GM23338 (cell line): ENCODE results near the gene MID1IP1. TPM values are rescaled to one million over a fixed set of nuclear protein-coding genes. Genes with fewer than 3 reads are reported as not detected.

Experiments
- ATAC-seq: fragments of 200-7000 bp; cut with Tn5 transposase; 3 replicates; pipeline ENCODE4 v1.9.1; 2020
- DNase-seq: peaks from one replicate; pipeline ENCODE4 v3.0.0-alpha.2; 2015; ENCODE audit warnings: low spot score
- H2AFZ ChIP-seq: fragments of 200-600 bp; sonication (generic); 2 replicates; pipeline ENCODE4 v1.8.0; 2016; ENCODE audit warnings: antibody characterized with exemption, mild to moderate bottlenecking, moderate library complexity
- H3F3A ChIP-seq: fragments of 200-600 bp; sonication (generic); replicated peaks from 2 replicates; pipeline ENCODE4 v1.8.0; 2017; ENCODE audit warnings: antibody characterized with exemption, mixed run types, low read depth
- H3K27ac ChIP-seq: fragments of 200-600 bp; sonication (generic); 2 replicates; pipeline ENCODE4 v1.6.1; 2016; ENCODE audit warnings: low read depth
- H3K27me3 ChIP-seq: fragments of 200-600 bp; sonication (generic); 2 replicates; pipeline ENCODE4 v1.8.0; 2016; ENCODE audit warnings: mild to moderate bottlenecking, mixed run types, moderate library complexity; ENCODE audit not compliant: insufficient read depth
- H3K36me3 ChIP-seq: fragments of 200-600 bp; sonication (generic); 2 replicates; pipeline ENCODE4 v1.8.0; 2016; ENCODE audit warnings: mild to moderate bottlenecking; ENCODE audit not compliant: insufficient read depth
- H3K4me1 ChIP-seq: fragments of 200-600 bp; sonication (generic); 2 replicates; pipeline ENCODE4 v1.8.0; 2016; ENCODE audit warnings: mild to moderate bottlenecking, moderate library complexity; ENCODE audit not compliant: insufficient read depth
- H3K4me2 ChIP-seq: fragments of 200-600 bp; sonication (generic); 2 replicates; pipeline ENCODE4 v1.7.1; 2017; ENCODE audit warnings: mixed run types
- H3K4me3 ChIP-seq: fragments of 200-600 bp; sonication (generic); 2 replicates; pipeline ENCODE4 v1.6.1; 2016; ENCODE audit warnings: mixed run types
- H3K79me2 ChIP-seq: fragments of 200-600 bp; sonication (generic); replicated peaks from 2 replicates; pipeline ENCODE4 v1.8.0; 2017; ENCODE audit warnings: mild to moderate bottlenecking; ENCODE audit not compliant: insufficient read depth
- H3K9me2 ChIP-seq: fragments of 200-600 bp; sonication (generic); 2 replicates; pipeline ENCODE4 v1.8.0; 2017; ENCODE audit not compliant: insufficient read depth
- H4K20me1 ChIP-seq: fragments of 200-600 bp; sonication (generic); replicated peaks from 2 replicates; pipeline ENCODE4 v1.8.0; 2017; ENCODE audit warnings: mild to moderate bottlenecking; ENCODE audit not compliant: insufficient read depth
- H3K27ac Mint-ChIP-seq: 2 replicates; pipeline ENCODE4 v1.8.0; 2020; ENCODE audit warnings: inconsistent platforms, mild to moderate bottlenecking, moderate library complexity, mixed read lengths
- H3K27me3 Mint-ChIP-seq: 3 replicates; pipeline ENCODE4 v1.8.0; 2022; ENCODE audit warnings: low read depth, mild to moderate bottlenecking, moderate library complexity, mixed read lengths, inconsistent platforms; ENCODE audit not compliant: insufficient read depth, poor library complexity
- H3K36me3 Mint-ChIP-seq: 3 replicates; pipeline ENCODE4 v1.8.0; 2021; ENCODE audit warnings: low read depth, mild to moderate bottlenecking, inconsistent platforms, moderate library complexity, mixed read lengths
- H3K4me1 Mint-ChIP-seq: 3 replicates; pipeline ENCODE4 v1.8.0; 2020; ENCODE audit warnings: mild to moderate bottlenecking, inconsistent platforms, mixed read lengths
- H3K4me3 Mint-ChIP-seq: 3 replicates; pipeline ENCODE4 v1.8.0; 2021; ENCODE audit warnings: moderate library complexity, mild to moderate bottlenecking, inconsistent platforms, mixed read lengths
- H3K9me3 Mint-ChIP-seq: 3 replicates; pipeline ENCODE4 v1.8.0; 2020; ENCODE audit warnings: moderate library complexity, mild to moderate bottlenecking, inconsistent platforms, mixed read lengths
- CREB1 ChIP-seq: fragments of 250-450 bp; sonication (Bioruptor Pico); IDR thresholded peaks from 2 replicates; pipeline ENCODE4 v1.5.0; 2020; ENCODE audit warnings: low read depth, mild to moderate bottlenecking, moderate library complexity
- JUNB ChIP-seq: IDR thresholded peaks from one replicate; pipeline ENCODE4 v1.6.1; 2016; ENCODE audit warnings: antibody characterized with exemption; ENCODE audit not compliant: unreplicated experiment
- ZNF331 ChIP-seq: fragments of 250-450 bp; sonication (Bioruptor Pico); IDR thresholded peaks from 2 replicates; pipeline ENCODE4 v1.5.0; 2020; ENCODE audit warnings: low read depth, mild to moderate bottlenecking, moderate library complexity
- polyA plus RNA-seq: library from polyadenylated mRNA; unstranded; fragments of >200 nt; fragmentation: Nextera tagmentation; extraction: Ambion mirVana; gene quantifications from 2 replicates; pipeline ENCODE4 v1.2.1, GENCODE V29; 2016
- total RNA-seq: library from RNA; depleted of rRNA; stranded (reverse); fragments of >200 nt; shearing (Covaris generic); gene quantifications from 2 replicates; pipeline ENCODE4 v1.2.3, GENCODE V29; 2014
- TF ChIP-seq, protein P1 (sequence below): fragments of 250-450 bp; sonication (Bioruptor Pico); IDR thresholded peaks from 2 replicates; pipeline ENCODE4 v1.5.0; 2020; ENCODE audit warnings: mild to moderate bottlenecking, moderate library complexity
- TF ChIP-seq, protein P2 (sequence below): IDR thresholded peaks from 2 replicates; pipeline ENCODE4 v1.6.1; 2016; ENCODE audit warnings: antibody characterized with exemption

The MID1IP1 gene
- total and polyA plus RNA-seq, 2 experiments from 2014 or later, result 26.1 to 161 TPM

- no peak for TF ChIP-seq ZNF331 (CRISPR knock-in tag)
- TF ChIP-seq, protein P1, sequence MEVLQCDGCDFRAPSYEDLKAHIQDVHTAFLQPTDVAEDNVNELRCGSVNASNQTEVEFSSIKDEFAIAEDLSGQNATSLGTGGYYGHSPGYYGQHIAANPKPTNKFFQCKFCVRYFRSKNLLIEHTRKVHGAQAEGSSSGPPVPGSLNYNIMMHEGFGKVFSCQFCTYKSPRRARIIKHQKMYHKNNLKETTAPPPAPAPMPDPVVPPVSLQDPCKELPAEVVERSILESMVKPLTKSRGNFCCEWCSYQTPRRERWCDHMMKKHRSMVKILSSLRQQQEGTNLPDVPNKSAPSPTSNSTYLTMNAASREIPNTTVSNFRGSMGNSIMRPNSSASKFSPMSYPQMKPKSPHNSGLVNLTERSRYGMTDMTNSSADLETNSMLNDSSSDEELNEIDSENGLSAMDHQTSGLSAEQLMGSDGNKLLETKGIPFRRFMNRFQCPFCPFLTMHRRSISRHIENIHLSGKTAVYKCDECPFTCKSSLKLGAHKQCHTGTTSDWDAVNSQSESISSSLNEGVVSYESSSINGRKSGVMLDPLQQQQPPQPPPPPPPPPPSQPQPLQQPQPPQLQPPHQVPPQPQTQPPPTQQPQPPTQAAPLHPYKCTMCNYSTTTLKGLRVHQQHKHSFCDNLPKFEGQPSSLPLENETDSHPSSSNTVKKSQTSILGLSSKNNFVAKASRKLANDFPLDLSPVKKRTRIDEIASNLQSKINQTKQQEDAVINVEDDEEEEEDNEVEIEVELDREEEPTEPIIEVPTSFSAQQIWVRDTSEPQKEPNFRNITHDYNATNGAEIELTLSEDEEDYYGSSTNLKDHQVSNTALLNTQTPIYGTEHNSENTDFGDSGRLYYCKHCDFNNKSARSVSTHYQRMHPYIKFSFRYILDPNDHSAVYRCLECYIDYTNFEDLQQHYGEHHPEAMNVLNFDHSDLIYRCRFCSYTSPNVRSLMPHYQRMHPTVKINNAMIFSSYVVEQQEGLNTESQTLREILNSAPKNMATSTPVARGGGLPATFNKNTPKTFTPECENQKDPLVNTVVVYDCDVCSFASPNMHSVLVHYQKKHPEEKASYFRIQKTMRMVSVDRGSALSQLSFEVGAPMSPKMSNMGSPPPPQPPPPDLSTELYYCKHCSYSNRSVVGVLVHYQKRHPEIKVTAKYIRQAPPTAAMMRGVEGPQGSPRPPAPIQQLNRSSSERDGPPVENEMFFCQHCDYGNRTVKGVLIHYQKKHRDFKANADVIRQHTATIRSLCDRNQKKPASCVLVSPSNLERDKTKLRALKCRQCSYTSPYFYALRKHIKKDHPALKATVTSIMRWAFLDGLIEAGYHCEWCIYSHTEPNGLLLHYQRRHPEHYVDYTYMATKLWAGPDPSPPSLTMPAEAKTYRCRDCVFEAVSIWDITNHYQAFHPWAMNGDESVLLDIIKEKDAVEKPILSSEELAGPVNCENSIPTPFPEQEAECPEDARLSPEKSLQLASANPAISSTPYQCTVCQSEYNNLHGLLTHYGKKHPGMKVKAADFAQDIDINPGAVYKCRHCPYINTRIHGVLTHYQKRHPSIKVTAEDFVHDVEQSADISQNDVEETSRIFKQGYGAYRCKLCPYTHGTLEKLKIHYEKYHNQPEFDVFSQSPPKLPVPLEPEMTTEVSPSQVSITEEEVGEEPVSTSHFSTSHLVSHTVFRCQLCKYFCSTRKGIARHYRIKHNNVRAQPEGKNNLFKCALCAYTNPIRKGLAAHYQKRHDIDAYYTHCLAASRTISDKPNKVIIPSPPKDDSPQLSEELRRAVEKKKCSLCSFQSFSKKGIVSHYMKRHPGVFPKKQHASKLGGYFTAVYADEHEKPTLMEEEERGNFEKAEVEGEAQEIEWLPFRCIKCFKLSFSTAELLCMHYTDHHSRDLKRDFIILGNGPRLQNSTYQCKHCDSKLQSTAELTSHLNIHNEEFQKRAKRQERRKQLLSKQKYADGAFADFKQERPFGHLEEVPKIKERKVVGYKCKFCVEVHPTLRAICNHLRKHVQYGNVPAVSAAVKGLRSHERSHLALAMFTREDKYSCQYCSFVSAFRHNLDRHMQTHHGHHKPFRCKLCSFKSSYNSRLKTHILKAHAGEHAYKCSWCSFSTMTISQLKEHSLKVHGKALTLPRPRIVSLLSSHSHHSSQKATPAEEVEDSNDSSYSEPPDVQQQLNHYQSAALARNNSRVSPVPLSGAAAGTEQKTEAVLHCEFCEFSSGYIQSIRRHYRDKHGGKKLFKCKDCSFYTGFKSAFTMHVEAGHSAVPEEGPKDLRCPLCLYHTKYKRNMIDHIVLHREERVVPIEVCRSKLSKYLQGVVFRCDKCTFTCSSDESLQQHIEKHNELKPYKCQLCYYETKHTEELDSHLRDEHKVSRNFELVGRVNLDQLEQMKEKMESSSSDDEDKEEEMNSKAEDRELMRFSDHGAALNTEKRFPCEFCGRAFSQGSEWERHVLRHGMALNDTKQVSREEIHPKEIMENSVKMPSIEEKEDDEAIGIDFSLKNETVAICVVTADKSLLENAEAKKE, result no peak
- TF ChIP-seq CREB1 (CRISPR knock-in tag), result no peak
- TF ChIP-seq JUNB, result no peak
- TF ChIP-seq, protein P2, sequence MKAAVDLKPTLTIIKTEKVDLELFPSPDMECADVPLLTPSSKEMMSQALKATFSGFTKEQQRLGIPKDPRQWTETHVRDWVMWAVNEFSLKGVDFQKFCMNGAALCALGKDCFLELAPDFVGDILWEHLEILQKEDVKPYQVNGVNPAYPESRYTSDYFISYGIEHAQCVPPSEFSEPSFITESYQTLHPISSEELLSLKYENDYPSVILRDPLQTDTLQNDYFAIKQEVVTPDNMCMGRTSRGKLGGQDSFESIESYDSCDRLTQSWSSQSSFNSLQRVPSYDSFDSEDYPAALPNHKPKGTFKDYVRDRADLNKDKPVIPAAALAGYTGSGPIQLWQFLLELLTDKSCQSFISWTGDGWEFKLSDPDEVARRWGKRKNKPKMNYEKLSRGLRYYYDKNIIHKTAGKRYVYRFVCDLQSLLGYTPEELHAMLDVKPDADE, result no peak
Measured at GRCh38 chrX:38816155-38816554, 14.9 kb downstream of the MID1IP1 start (continued).

GRCh38 chrX:38817004-38817703, 15.9 kb downstream of the MID1IP1 start:
- no peaks in the 10 kb centered on the region for H3K9me2 ChIP-seq
- H3K36me3 Mint-ChIP-seq, result no peaks in the 10 kb centered on the region
- no peak overlapping the region for H2AFZ ChIP-seq
- 0 out of 2 replicates have a peak overlapping the region, but pooled peaks have one; percentile 67 for H3K27ac Mint-ChIP-seq
- peaks cover 3% of the 10 kb centered on the region; the same call in 2 of the 3 replicates for H3K9me3 Mint-ChIP-seq
- ATAC-seq (peak; percentile 45), DNase-seq (peak; percentile 42)
- H3K4me3 ChIP-seq, result no peak overlapping the region
- no peaks in the 10 kb centered on the region for H3K36me3 ChIP-seq
- no peaks in the 10 kb centered on the region for H3F3A ChIP-seq
- H3K27me3 ChIP-seq, result no peaks in the 10 kb centered on the region
- 0 out of 2 replicates have a peak overlapping the region, but pooled peaks have one; percentile 46 for H3K4me2 ChIP-seq
- H3K27me3 Mint-ChIP-seq, result no peaks in the 10 kb centered on the region
- H3K79me2 ChIP-seq, result no peaks in the 10 kb centered on the region
- no peak overlapping the region for H3K4me3 Mint-ChIP-seq
- H4K20me1 ChIP-seq, result no peaks in the 10 kb centered on the region
- peak overlapping the region; percentile 57; the same call in 1 of the 2 replicates for H3K27ac ChIP-seq
- 0 out of 3 replicates have a peak, but pooled peaks cover 10% of the 10 kb centered on the region for H3K4me1 Mint-ChIP-seq
- H3K4me1 ChIP-seq, result peaks cover 6% of the 10 kb centered on the region; the same call in 1 of the 2 replicates
- TF ChIP-seq CREB1 (CRISPR knock-in tag) (no peak), ZNF331 (CRISPR knock-in tag) (no peak)
- TF ChIP-seq, protein P1, result no peak
